ENCODE results near the gene RBFOX2.

Gene RBFOX2

GRCh38 chr22:35921044-35921443 is 107.6 kb downstream of the RBFOX2 start:
- no peak for DNase-seq

GRCh38 chr22:35919002-35919542 is 109.6 kb downstream of the RBFOX2 start:
- DNase-seq: no peak

DNA sequence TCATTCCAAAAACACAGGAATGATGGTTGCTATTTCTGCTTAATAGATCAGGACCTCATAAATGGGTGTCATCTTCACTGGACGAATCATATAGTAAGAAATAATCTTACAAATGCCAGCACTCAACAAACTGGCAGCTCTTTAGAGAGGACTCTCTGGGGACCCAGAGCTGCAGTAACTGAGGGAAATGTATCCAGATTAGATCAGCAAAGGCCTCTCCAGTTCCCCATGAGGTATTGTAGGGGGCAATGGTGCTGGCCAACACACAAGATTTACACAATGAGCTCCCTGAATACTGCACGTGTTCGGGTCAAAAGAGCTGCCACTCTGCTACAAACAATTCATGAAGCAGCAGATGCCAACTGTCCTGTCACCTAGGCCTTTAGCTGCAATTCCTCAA is 110.2 kb downstream of the RBFOX2 start:
- DNase-seq: no peak

DNA sequence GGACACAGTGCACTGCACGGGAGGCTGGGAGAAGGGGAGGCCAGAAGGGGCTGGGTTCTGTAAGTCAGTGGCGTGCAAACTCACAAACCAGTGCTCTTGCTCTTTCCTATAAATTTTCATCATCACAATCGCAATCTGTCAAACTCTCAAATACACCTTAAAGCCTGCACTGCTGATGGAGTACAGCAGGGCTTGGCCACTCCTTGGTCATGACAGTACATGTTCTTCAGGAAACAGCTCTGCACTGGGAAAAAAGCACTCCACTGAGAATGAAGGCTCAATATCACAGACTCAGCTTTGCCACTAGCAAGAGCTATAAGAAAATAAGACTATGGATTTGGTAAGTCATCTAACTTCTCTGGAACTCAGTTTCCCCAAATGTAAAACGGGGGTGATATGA is 111.0 kb downstream of the RBFOX2 start:
- no peak for DNase-seq

GRCh38 chr22:35915477-35916013 is 113.1 kb downstream of the RBFOX2 start:
- DNase-seq: no peak

GRCh38 chr22:35914665-35915476 is 113.8 kb downstream of the RBFOX2 start:
- DNase-seq: peak; percentile 95

DNA sequence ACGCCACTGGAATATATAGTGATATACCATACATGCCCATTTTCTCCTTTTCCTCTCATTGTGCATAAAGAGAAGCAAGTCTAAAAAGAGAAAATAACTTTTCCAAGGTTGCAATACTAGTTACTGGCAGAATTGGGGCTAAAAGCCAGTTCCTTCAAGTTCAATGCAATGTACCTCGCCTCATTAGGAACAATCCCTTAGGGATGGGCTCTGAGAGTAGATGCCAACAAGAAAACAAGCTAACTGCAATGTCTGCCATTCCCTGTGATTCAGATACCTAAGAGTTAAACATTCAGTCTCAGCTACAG is 114.3 kb downstream of the RBFOX2 start:
- DNase-seq: no peak

DNA sequence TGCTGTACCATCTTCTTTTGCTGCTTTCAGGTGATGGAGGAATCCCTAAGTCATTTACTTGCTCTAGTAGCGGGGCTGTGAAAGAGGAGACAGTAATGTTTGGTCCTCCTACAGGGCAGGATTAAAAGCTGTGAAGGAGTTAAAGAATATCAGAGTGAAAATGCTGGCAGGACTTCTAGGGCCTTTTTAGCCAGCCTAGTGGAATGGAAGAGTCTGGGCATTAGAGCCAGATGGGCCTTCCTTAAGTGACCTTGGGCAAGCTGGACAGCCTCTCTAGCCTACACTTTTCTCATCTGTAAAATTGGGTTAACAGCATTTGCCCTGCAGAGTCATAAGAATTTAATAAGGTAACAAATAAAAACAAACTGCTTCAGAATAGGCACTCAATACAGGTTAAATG is 114.7 kb downstream of the RBFOX2 start:
- no peak for DNase-seq

GRCh38 chr22:35912658-35913057 is 116.0 kb downstream of the RBFOX2 start:
- DNase-seq: no peak

GRCh38 chr22:35911877-35912276 is 116.7 kb downstream of the RBFOX2 start:
- DNase-seq: no peak

DNA sequence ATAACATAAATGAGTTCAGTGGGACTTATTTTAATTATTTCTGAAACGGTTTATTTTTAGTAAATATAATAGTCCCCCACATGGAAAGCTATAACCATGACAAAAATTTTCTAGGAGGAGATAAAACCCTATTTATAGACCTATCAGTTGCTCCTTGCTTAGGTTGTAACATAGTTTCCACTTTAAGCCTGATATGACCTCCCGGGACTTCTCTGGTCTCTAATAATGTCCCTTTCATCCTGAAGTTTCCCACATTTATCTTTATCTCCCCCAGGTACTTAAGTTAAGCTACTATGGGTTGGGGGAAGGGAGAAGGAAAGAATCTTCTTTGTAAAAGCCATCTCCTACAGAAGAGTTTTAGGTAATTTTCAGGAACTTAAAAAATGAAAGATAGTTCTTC is 117.7 kb downstream of the RBFOX2 start:
- DNase-seq: no peak

GRCh38 chr22:35910003-35910769 is 118.4 kb downstream of the RBFOX2 start:
- DNase-seq: no peak

DNA sequence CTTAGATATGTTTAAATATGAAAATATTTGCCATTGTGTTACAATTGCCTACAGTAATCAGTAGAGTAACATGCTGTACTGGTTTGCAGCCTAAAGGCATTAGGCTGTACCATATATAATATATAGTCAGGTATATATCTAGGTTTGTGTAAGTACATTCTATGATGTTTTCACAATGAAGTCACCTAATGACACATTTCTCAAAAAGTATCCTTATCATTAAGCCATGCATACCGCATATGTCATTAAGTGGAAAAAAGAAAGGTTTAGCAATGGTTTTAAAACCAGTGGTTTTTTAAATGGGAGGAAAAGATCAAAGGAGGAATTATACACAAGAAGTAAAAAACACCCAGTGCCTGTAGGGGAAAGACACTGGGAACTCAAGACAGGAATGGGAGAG is 122.7 kb downstream of the RBFOX2 start:
- no peak for DNase-seq

DNA sequence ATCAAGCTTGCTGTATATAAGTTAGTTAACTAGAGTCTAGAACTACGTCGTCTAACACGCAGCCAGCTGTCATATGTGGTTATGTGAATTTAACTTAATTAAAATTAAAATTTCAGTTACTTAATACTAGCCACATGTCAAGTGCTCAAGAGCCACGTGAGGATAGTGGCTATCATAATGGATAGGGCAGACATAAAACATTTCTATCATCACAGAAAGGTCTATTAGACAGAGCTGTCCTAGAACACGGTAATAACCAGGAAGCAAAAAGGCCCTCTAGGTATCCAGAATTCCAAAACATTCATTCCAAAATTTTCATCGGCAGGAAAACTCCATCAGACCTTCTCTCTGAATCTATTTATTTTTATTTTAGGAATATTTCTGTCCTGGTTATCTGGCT is 123.9 kb downstream of the RBFOX2 start:
- no peak for DNase-seq

DNA sequence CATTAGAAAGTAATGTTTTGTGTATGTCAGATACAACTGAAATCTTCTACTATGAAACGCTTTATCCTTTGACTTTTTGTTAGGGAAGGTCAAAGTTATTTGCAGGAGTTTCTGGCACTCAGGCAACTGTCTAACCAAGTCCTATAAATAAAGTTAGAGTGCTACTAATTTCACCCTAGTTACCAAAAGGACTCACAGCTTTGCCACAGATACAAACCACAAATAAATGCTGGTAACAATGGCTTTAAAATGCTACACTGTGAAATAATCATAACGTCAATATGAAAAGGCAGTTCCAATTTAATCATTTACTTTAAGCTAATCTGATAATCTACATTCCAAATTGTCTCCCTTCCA is 124.3 kb downstream of the RBFOX2 start:
- no peak for DNase-seq

DNA sequence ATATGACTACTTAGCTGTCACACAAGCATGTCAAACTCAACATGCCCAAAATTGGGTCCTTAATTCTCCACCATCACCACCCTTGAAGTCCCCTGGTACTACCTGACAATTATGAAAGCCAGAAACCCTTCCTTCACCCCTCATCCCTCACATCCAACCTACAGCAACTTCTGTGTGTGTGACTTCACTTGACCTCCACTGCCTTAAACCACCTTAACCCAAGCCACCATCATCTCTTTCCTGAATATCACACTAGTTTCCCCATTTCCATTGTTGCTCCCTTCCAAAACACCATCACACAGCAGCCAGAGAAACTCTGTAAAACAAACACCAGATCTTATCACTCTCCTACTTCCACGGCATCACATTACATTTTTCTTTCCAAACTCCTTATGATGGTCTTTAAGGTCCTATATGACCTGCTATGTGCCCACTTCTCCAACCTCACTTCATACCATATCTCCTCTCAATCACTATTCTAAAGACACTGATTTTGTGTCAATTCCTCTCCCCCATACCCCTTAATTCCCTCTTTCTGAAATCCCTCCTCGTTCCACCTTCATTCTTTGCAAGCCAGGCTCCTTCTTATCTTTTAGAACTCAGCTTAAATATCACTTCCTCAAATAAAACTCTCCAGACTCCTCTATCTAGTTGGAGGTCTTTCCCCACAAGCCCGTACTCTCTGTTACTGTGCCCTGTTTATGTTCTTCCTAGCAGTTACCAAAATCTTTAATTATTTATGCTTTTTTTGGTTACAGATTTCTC is 124.9 kb downstream of the RBFOX2 start:
- DNase-seq: no peak

- DNase-seq: no peak
These were observed 128.0 kb downstream of the RBFOX2 start for GRCh38 chr22:35900483-35901168.

DNA sequence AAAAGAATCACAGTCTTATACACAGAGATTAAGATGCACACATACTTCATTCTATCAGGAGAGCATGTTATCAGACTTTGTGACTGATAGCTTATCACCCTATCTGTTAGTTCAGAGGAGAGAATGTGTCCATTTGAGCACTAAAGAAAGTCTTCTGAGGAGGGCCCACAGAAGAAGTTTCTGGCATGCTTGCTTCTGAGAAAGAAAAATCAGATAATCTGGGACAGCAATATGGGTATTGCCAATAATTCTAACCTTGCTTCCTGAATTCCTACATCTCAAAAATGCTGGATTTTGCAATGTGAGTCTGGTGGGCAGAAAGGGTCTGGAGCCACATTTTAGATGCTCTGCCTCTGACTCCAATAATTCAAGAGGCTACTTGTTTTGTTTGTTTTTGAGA is 128.9 kb downstream of the RBFOX2 start:
- no peak for DNase-seq

DNA sequence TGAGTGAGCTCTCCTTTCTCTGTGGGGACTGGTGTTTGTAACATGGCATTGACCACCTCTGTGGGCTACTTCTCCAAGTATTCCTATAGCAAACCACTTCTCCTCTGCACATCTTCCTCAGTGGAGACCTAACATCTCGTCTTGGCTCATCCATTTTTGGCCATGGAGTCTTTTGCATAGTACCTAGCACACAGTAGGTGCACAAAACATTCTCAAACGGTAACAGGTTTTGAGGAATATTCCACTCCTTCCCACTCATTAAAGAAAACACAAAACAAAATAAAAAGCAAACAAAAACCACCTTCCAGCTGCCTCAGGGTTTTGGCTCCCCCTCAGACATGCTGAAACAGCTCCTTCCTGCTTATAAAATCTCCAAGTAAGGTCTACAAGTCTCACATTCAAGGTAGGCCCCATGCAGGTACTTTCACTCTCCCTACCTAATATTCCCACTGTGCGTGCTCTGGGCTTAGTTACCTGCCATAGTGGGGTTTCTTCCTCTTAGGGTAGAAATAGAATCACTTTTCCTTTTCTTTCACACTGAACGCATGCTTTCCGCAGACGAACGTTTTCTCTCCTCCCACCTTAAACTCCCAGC is 132.4 kb downstream of the RBFOX2 start:
- no peak for DNase-seq

DNA sequence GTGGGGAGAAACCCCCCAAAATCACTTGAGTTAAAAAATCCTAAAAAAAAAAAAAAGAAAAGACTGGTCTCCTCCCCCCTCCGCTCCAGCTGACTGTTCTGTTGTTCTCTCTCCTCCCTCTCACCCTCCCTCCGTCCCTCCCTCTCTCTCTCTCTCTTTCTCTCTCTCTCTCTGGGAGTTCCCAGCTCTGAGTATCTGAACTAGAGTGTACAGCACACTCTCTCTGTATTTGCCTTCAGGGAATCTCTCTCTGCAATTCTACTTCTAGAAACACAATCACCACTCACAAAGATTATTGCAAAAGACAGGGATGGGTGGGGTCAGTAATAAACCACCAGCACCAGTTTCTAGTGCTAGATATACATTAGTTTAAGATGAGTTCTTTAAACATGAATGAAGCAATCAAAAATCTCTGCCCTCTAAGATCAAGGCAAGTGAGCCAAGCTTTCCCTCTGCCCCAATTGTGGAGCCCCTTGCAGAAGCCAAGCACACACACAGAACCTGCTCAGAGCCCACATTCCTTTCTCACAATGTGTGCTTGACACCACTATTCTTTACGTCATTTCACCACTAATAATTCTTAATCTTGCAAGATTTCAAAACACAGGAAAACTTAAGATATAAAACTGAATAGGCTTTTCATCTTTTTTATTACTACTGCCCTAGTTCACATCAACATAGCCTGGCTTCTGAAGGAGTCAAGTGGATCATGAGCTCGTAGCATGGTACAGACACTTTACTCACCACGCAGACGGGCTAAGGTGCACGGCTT is 133.5 kb downstream of the RBFOX2 start:
- DNase-seq: no peak

GRCh38 chr22:35894464-35894878 is 134.2 kb downstream of the RBFOX2 start:
- no peak for DNase-seq

Measured in NCI-H2171 (cell line).